ENCODE results near the gene PAM16. TPM values are rescaled to one million over a fixed set of nuclear protein-coding genes. Genes with fewer than 3 reads are reported as not detected.

The PAM16 gene
- total RNA-seq, 1 donor from 2014 or later, result 15.5 TPM

DNA sequence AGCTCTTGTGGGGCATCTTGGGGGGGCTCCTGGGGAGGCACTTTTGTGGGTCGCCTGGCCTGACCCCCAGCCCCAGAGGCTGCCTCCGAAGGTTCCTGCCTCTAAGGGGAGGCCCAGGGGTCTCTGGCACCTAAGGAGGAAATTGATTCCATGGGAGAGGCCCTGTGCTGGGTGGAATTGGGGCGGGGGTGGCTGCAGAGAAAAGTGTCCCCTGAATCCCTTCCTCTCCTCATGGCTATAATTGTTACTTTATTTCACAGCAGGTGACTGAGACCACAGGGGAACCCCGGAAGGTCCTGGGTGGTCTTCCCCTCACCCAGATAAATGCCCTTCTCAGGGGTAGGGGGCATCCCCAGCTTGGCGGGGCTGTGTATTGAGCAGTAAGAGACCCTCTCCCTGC, 32.2 kb downstream of the PAM16 start:
- DNase-seq, result no peak

DNA sequence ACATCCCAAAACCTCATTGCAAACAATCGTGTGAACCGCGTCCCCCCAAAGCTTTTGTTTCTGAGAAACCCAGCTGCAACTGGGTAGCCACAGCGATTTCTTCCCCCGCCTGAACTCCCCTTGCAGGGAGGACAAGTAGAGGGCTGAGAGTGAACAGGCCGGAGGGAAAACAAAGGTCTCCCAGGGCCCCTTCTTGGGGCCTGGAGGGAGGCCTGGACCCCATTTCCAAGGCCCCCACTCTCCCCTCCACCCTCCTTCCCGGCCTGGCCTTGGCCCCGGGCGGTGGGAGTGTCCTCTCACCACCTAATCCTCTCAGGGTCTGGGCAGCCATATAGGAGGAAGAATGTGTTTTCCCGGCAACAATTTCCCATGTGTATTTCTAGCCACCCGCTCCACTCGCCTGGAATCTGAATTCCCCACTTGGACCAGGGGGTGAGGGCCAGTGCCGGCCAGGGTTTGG, 32.6 kb downstream of the PAM16 start:
- DNase-seq, result no peak

DNA sequence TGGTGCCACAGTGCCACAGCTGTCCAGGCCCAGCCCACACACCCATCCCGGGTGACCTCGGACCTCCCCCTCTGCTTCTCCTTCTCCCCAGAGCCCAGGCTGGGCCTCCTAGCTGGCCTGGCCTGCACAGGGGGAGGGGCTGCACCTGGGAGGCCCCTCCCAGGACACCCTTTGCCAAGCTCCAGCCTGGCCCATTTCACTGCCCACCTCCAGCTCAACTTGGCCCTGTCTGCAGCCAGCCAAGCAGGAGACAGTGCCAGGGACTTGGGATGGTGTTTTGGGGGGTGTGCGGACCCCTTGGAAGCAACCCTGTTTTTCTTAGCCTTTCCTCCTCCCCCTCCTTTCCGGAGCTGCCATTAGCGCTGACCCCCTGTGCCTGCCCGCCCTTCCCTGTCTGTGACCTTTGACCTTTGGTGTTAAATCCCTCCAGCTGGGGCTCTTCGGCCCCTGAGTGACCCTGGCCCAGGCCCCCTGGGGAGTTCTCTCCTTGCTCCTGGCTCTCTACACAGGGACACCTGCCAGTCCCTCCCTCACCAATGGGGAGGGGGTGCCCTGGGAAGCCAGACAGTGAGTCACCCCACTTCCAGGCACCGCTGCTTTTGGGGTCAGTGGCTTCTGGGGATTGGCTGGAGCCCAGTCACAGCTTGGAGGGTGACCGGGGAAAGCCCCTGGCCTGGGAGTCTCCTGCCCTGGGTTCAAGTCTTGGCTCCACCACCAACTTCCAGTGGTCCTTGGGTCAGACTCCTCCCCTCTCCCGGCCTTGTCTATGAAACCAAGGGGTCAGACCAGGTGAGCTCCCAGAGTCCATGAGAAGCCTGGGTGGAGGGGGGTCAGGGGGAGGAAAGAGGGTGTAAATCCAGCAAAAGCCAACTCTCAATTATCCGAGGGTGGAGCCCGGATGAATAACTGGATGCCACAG, 33.3 kb downstream of the PAM16 start:
- no peak for DNase-seq

DNA sequence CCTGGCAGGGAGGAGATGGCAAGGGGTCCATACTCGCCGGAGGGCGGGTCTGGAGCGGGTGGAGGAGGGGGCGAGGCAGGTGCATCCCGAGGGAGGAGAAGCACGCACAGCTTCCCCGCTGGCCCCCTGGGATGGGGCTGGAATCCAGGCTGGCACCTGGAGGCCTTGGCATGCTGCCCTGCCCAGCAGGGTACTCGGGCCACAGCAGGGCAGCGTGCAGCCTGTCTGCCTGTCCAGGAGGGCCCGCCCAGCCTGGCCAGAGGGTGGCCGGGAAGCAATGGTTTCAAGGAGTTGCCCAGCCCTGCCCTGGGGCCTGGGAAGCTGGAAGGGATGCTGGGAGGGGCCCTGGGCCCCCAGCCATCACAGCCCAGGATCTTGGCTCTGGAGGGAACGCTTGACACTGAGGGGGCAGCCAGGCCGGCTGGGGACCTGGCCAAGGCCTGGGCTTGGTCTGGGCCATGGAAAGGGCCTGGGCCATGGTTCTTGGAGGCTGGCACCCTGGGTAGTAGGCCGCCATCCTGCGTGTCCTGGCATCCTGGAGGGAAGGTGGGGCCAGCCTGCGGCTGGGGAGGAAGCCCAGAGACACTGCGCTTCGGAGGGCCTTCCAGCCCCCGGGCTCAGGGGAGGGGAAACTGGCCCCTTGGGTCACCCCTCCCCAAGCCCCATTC, 34.1 kb downstream of the PAM16 start:
- peak; percentile 34 for DNase-seq

DNA sequence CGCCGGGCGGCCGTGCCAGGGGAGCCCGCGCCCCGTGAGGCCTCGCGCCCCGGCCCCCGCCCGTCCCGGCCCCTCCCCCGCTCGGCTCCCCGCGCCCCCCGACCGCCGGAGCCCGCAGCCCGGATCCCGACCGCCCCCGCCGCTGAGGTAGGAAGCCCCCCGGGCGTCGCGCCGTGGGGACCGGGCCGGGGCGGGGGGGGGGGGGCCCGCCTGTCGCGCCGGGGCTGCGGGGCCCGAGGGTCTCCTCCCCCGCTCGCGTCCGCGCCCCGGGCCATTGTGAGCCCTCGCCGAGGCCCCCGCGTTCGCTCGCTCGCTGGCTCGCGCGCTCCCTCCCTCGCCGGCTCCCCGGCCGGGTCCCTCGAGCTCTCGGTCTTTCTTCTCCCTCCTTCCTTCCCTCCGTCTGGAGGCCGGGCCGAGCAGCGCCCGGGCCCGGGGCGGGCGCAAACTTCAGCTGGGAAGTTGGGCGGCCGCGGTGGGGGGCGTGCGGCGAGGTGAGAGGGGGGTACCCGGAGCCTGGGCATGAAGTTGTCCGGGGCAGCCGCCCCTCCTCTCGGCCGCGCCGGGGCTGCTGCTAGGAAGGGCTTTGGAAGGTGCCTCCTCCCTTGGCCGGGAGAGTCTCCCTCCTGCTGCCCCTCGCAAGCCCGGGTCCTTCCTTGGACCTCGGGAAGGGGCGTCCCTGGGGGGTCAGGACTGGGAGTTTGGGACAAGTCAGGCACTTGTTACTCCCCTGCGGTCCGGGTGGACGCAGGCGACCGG, 34.8 kb downstream of the PAM16 start:
- DNase-seq, result peak; percentile 26

DNA sequence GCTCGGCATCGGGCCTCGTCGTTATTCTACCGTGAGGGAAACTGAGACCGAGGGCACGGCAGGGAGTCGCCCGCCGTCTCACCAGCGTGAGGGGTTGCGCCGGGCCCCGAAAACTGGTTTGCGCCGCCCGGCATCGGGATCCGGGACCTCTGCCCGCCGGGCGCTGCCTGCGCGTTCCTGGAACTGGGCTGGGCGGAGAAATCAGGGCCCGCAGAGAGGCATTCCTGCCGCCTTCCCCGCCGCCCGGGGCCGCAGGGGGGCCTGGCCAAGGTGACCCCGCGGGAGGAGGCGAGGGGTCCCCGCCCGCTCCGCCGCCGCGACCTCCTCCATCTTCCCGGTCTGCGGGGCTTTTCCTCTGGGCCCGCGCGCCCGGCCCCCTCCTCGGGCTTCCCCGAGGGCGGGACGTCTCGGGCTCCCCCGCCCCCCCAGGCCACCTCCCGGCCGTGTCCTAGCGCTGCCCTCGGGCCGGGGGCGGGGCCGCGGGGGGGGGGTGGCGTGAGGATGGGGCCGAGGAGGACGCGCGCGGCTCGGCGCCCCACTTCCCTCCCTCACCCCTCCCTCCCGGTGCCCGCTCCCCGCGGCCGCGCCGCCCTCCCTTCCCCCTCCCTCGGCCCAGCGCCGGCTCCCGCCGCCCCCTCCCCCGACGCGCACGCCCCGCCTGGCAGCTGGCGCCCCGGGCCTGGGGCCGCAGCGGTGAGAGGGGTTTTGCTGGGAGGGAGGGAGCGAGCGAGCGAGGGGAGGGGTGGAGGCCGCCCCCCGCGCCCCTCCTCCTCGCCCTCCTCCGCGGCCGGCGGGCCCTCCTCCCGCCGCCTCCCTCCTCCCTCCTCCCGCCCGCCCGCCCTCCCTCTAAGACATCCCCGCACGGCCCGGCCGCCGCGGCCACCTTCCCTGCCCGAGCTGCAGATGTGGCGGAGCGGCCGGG, 35.7 kb downstream of the PAM16 start, which contains the start of gene GLIS2:
Gene GLIS2, plus strand, starts transcription at position 882 of the 922 bp plus-strand sequence. CDS start 16,214 bp downstream, outside the sequence.
- peak; percentile 64 for DNase-seq

DNA sequence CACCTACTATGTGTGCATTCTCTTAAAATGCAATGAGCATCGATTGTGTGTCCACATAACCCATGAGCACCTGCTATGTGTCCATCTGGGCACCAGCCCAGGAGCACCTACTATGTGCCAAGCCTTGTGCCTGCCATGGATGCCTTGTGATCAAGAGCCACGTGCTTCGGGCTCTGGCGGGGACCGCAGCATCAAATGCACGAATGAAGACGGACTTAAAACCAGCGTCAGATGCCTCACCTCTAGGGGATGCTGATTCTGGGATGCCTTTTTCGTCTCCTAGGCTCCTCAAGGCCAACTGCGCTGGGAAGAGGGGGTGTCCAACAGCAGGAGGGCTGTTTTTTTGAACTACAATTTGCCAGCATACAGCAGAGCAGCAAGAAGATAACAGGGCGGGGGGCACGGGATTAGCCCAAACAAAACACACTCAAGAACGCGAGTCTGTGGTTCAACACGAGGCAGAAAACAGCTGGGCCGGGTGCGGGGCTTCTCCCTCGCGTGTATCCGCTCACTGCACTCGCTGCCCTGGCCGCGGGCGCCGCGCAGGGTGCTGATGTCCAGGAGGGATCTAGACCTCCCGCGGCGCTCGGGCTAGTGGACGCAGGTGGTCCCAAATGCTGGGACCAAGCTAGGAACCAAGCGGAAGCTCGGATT, 36.5 kb downstream of the PAM16 start:
- peak; percentile 44 for DNase-seq

DNA sequence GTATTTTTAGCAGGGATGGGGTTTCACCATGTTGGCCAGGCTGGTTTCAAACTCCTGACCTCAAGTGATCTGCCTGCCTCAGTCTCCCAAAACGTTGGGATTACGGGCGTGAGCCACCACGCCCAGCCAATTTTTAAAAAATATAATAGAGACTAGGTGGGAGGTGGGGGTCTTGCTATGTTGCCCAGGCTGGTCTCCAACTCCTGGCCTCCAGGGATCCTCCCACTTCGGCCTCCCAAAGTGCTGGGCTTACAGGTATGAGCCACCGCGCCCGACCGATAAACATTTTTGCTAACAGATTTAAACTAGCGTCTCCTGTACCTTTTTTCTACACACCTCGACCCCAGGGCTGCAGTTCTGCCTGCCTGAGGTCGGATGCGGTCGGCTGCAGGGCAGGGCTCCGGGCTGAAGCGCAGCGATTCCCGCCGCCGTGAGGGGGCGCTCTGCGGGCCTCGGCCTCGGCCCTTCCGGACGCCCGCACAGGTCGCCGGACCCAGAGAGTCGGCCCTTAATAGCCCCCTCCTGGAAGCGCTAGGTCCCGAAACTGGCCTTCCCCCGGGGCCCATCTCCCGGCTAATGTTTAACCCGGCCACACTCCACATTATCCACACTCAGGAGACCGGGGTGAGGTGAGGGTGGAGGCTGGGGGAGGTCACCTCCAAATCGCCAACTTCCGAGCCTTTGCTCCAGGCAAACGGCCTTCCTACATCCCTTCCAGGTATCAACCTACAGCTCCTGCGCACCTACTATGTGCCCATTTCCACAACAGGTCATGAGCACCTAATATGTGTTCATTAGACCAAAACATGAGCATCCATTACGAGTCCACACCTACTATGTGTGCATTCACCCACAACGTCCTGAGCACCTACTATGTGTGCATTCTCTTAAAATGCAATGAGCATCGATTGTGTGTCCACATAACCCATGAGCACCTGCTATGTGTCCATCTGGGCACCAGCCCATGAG, 37.3 kb downstream of the PAM16 start:
- DNase-seq, result peak; percentile 75

DNA sequence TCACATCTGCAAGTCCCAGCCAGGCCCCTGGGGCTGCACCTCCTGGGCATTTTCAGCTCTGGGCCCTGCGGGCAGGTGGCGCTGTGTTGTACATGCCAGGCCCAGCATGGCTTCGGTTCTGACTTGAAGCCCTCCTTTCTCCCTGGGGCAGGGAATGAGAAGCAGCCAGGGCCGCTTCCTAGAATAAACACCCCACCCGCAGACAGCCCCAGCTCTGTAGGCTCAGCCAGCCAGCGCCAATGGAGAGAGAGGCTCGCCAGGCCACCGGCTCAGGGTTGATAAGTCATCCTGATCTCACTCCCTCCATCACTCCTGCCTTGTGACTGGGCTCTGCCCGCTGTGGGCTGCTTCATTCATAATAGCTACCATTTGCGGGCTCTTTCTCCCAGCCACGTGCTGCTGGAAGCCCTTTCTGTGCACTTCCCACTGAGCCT, 41.3 kb downstream of the PAM16 start:
- DNase-seq, result peak; percentile 75

DNA sequence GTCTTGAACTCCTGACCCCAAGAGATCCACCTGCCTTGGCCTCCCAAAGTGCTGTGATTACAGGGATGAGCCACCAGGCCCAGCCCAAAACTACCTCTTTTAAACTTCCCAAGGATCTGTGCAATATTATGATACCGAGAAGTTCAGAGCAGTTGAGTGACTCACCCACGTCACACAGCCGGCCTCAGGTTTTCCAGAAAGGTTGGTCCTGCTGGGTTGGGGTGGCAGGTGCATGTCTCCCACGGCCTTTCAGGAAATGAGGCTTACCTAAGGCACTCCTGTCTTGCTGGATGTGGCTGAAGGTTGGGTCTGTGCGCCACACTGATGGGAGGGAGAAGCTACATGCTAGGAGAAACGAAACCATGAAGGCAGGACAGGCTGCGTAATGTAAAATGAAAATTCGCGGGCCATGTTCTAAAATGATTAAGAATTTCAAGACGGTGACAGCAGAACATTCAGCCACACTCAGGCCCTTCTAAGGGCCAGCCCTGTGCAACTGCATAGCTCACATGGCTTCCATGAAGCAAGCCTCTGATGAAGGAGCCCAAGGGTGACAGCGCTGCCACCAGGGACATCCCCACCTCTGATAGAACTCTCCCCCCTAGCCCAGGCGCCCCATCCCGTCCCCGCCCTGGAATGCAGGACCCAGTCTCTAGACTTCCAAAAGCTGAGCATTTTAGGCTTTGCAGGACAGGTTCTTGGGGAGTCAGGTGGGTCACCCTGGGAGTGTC, 41.9 kb downstream of the PAM16 start:
- DNase-seq, result no peak

DNA sequence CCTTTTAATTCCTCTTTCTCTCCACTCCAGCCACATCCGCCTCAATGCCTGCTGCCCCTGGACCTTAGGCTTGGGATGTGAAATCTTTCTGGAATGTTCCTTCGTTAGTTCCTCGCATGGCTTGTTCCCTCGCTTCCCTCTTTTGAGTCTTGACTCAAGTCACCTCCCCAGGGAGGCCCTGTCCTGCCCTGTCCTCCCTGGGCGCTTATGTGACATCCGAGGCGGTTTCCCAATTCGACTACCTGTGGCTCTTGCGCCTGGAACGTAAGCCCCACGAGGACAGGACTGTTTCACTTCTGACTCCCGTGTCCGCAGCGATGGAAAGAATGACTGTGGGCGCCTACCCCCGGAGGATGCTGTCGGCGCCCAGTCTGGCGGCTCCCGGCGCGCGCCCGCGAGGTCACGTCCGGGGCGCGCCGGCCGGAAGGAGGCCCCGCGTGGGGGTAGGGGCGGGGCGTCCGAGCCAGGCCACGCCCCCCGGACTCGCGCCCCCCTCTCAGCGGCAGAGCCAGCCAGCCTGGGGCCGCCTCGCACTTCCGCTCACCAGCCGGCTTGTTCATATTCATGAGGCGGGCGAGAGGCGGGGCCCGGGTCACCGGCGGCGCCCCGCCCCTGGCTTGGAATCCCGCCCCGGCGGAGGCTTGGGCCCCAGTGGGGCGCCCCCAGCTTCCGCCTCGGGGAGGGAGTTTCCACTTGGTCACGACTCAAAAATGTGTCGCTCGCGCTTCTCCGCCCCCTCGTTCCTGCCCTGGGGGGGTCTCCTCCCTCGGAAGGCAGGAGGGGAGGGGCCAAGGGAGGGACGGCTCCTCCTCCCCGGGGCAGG, 43.7 kb downstream of the PAM16 start:
- peak; percentile 86 for DNase-seq

DNA sequence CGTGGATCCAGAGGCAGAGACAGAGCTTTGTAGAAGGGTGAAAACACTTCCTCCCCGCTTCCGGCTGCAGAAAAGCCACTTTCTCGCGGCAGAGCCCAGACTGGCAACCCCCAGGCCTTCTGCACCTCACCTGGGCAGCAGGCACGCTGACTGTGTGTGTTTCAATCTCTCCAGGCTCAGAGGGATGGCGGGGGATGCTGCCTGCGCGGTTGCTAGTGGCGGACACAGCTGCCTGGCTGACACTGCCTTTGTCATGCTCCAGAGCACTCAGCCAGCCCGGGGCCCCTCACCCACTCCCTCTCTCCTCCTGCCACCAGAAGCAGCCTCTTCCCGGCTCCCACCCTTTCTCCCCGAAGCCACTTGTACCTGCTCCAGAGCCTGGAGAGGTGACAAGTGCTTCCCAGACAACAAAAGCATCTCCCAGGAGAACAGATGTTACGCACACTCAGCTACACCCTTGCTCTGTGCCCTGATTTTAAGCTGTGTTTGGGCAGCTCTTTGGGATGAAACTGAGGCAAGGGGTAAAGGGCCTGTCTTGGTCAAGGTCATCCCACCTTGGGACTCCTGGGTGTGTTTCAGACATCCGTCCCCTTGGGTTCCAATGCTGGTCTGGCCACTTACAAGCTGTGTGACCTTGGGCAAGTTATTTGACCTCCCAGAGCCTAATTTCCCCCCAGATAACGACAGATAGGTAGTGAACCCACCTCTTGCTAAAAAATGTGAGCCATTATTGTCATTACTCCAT, 44.5 kb downstream of the PAM16 start:
- DNase-seq, result no peak

DNA sequence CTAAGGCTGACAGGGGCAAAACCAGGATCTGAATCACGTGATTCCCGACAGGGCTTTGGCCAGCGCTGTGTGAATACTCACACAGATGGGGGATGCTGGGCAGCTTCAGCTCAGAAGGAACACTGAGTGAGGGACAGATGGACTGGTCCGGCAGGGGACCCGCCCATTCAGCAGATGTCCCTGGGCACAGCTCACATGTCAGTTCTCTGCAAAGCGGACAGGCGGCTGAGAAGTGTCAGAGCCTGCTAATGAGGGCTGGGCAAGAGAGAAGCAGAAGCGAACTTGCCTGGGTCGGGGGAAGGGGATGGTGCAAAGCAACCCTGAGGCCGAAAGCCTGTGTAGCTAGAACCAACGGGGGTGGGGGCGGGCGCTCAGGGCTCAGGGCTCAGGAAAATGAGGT, 47.1 kb downstream of the PAM16 start:
- no peak for DNase-seq

DNA sequence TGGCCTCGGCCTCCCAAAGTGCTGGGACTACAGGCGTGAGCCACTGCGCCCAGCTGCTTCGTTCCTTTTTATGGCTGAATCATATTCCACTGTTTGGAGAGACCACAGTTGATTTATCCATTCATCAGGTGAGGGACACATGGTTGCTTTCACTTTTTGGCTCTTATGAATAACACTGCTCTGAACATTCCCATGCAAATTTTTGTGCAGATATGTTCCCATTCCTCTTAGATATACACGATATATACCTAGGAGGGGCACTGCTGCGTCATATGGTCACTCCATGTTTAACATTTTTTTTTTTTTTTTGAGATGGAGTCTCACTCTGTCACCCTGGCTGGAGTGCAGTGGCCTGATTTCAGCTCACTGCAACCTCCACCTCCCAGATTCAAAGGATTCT, 49.2 kb downstream of the PAM16 start:
- DNase-seq, result no peak

DNA sequence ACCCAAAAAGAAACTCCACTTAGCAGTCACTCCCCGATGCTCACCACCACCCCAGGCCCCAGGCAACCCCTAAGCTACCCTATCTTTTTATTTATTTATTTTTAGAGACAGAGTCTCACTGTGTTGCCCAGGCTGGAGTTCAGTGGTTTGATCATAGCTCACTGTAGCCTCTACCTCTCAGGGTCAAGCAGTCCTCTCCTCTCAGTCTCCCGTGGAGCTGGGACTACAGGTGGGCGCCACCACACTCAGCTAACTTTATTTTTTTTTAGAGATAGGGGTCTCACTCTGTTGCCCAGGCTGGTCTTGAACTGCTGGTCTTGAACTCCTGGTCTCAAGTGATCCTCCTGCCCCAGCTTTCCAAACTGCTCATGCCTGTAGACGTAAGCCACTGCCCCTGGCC, 49.9 kb downstream of the PAM16 start:
- no peak for DNase-seq

DNA sequence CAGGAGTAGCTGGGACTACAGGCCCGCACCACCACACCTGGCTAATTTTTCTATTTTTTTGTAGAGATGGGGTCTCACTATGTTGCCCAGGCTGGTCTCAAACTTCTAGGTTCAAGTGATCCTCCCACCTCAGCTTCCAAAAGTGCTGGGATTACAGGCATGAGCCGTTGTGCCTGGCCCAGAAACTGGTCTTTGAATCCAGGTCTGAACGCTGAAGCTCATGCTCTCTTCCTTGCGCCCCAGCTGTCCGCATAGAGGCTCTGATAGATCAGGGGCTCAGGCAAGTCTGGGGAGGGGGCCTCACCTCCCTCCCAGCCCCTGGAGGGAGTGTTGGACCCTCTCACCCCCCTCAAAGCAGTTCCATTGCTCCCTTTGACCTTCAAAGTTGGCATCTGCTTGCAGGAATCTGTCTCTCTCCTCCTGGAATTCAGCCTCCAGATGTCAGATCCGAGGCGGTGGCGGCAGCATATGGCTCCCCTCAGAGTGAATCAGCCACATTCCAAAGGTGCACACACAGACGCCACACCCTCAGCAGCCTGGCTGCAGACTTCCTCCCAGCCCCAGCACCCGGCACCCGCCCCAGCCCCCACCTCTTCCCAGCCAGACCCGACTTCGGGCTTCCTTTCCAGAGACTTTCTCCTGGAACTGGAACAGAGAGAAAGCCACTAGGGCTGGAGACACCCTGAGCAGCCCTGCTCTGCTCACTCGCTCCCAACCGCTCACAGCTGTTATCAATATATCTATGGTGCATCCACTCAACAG, 52.2 kb downstream of the PAM16 start:
- DNase-seq, result peak; percentile 84

DNA sequence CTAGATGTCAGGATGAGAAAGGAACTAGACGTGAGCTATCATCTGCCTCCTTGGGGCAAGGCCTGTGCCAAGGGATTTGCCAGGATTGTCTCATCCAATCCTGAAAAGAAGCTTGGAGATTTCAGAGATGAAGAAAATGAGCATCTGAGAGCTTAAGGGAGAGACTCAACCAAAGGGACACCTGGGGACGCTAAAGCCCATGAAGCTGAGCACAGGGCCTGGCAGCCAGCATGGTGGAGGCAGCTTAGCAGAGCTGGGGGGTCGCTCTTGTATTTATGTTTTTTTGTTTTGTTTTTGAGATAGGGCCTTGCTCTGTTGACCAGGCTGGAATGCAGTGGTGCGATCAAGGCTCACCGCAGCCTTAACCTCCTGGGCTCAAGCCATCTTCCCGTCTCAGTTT, 53.6 kb downstream of the PAM16 start:
- no peak for DNase-seq

Data from dermis blood vessel endothelial cell (primary cell).